K562 (cell line): ENCODE results near the gene EDEM1.

Experiments
- BRD9 ChIP-seq: fragments of 450-650 bp; IDR thresholded peaks from 2 replicates; pipeline ENCODE4 v1.6.1; 2018; ENCODE audit warnings: low read depth; ENCODE audit not compliant: partially characterized antibody
- EZH2 ChIP-seq: IDR thresholded peaks from 2 replicates; pipeline ENCODE4 v1.6.1; 2012; ENCODE audit warnings: low read depth, mild to moderate bottlenecking, inconsistent platforms, low read length, borderline replicate concordance
- FIP1L1 ChIP-seq: fragments of 200-400 bp; formaldehyde crosslinking; IDR thresholded peaks from 2 replicates; pipeline ENCODE4 v1.6.1; 2018; ENCODE audit warnings: mild to moderate bottlenecking, low read depth, low read length; ENCODE audit not compliant: poor library complexity, severe bottlenecking
- HDAC8 ChIP-seq: fragments of 450-650 bp; IDR thresholded peaks from 2 replicates; pipeline ENCODE4 v1.6.1; 2016; ENCODE audit warnings: mild to moderate bottlenecking, missing genetic modification characterization, moderate library complexity, missing compliant biosample characterization
- HMG20A ChIP-seq: fragments of 450-650 bp; formaldehyde crosslinking; conservative IDR thresholded peaks from 2 replicates; pipeline ENCODE4 v1.4.0; 2020; ENCODE audit warnings: mild to moderate bottlenecking, mixed read lengths
- PATZ1 ChIP-seq: fragments of 250-450 bp; sonication (Bioruptor Pico); IDR thresholded peaks from 2 replicates; pipeline ENCODE4 v1.5.0; 2020; ENCODE audit warnings: mild to moderate bottlenecking, borderline replicate concordance
- PTBP1 ChIP-seq: fragments of 200-400 bp; formaldehyde crosslinking; IDR thresholded peaks from 2 replicates; pipeline ENCODE4 v1.6.1; 2017; ENCODE audit warnings: low read depth, low read length
- SIX5 ChIP-seq, 2 experiments: IDR thresholded peaks; 2 replicates each; pipeline ENCODE4 v1.6.1; 2011; ENCODE audit warnings: low read length in 2 of 2, borderline replicate concordance in 1 of 2, low read depth in 1 of 2, mild to moderate bottlenecking in 1 of 2, moderate library complexity in 1 of 2; ENCODE audit not compliant: insufficient read depth in 1 of 2
- ZNF324 ChIP-seq: fragments of 250-450 bp; sonication (Bioruptor Pico); IDR thresholded peaks from 2 replicates; pipeline ENCODE4 v1.4.0; 2020; ENCODE audit warnings: mild to moderate bottlenecking
- TF ChIP-seq, protein P1 (sequence below): sonication (generic); formaldehyde crosslinking; IDR thresholded peaks from 2 replicates; pipeline ENCODE4 v1.5.0; 2020; ENCODE audit warnings: missing genetic modification reagents

GRCh38 chr3:5233026-5233425 lies 45.5 kb downstream of the EDEM1 start:
- TF ChIP-seq BRD9 (no peak), ZNF324 (no peak), HMG20A (CRISPR knock-in tag) (no peak), PTBP1 (no peak), FIP1L1 (no peak), HDAC8 (tag) (no peak), SIX5 (IDR thresholded peaks at IDR 0.05; ENCODE audit: borderline replicate concordance in 1 of 2, insufficient read depth in 1 of 2, low read depth in 1 of 2, low read length in 2 of 2) (no peak), PATZ1 (CRISPR knock-in tag) (no peak), EZH2 (no peak)
- TF ChIP-seq, protein P1, sequence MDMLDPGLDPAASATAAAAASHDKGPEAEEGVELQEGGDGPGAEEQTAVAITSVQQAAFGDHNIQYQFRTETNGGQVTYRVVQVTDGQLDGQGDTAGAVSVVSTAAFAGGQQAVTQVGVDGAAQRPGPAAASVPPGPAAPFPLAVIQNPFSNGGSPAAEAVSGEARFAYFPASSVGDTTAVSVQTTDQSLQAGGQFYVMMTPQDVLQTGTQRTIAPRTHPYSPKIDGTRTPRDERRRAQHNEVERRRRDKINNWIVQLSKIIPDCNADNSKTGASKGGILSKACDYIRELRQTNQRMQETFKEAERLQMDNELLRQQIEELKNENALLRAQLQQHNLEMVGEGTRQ (CRISPR knock-in tag): no peak
